WTC11 (cell line): Measurements from ENCODE around the gene SHOC1. TPM values are rescaled to one million over a fixed set of nuclear protein-coding genes. Genes with fewer than 3 reads are reported as not detected.

Experiments
- ATAC-seq: fragments of 200-7000 bp; cut with Tn5 transposase; 2 replicates; pipeline ENCODE4 v1.10.0; 2021; ENCODE audit warnings: mild to moderate bottlenecking, moderate library complexity
- CTCF ChIA-PET: fragments of 300-600 bp; sonication (Branson Sonifier 250); formaldehyde crosslinking; loops from one replicate; lab custom pipeline; 2021; ENCODE audit warnings: antibody characterized with exemption; lab: Charles Lee
- POLR2A ChIA-PET: fragments of 350-600 bp; sonication (Branson Sonifier 250); formaldehyde crosslinking; loops from one replicate; lab custom pipeline; 2021; ENCODE audit warnings: antibody characterized with exemption; lab: Charles Lee
- DNase-seq: peaks from one replicate; pipeline ENCODE4 v3.0.0; 2021; ENCODE audit warnings: low spot score
- H3K27ac Mint-ChIP-seq: 2 replicates; pipeline ENCODE4 v1.8.0; 2021; ENCODE audit warnings: mixed read lengths
- H3K27me3 Mint-ChIP-seq: 2 replicates; pipeline ENCODE4 v1.8.0; 2021; ENCODE audit warnings: low read depth, mild to moderate bottlenecking, moderate library complexity, mixed read lengths
- H3K36me3 Mint-ChIP-seq: 2 replicates; pipeline ENCODE4 v1.8.0; 2021; ENCODE audit warnings: mixed read lengths
- H3K4me1 Mint-ChIP-seq: 2 replicates; pipeline ENCODE4 v1.8.0; 2022; ENCODE audit warnings: mixed read lengths
- H3K4me3 Mint-ChIP-seq: 2 replicates; pipeline ENCODE4 v1.8.0; 2021; ENCODE audit warnings: mild to moderate bottlenecking, moderate library complexity, mixed read lengths
- H3K9me3 Mint-ChIP-seq: 2 replicates; pipeline ENCODE4 v1.8.0; 2021; ENCODE audit warnings: mixed read lengths
- CBFB ChIP-seq: sonication (generic); formaldehyde crosslinking; IDR thresholded peaks from 2 replicates; pipeline ENCODE4 v1.8.1; 2022; ENCODE audit warnings: mild to moderate bottlenecking, low read depth, missing genetic modification reagents
- CREM ChIP-seq: sonication (generic); formaldehyde crosslinking; IDR thresholded peaks from 2 replicates; pipeline ENCODE4 v1.8.1; 2022; ENCODE audit warnings: mild to moderate bottlenecking, missing genetic modification reagents, moderate library complexity
- FOXK1 ChIP-seq: sonication (generic); formaldehyde crosslinking; IDR thresholded peaks from 2 replicates; pipeline ENCODE4 v1.8.0; 2022; ENCODE audit warnings: mild to moderate bottlenecking, moderate library complexity, missing genetic modification reagents
- GTF2I ChIP-seq: fragments of 250-450 bp; sonication (Bioruptor Pico); conservative IDR thresholded peaks from 2 replicates; pipeline ENCODE4 v1.4.0; 2021; ENCODE audit warnings: mild to moderate bottlenecking
- NFATC4 ChIP-seq: fragments of 250-450 bp; sonication (Bioruptor Pico); IDR thresholded peaks from 2 replicates; pipeline ENCODE4 v1.9.0; 2021; ENCODE audit warnings: mild to moderate bottlenecking
- RORB ChIP-seq: fragments of 250-450 bp; sonication (Bioruptor Pico); IDR thresholded peaks from 2 replicates; pipeline ENCODE4 v1.9.0; 2021; ENCODE audit warnings: mild to moderate bottlenecking
- TEAD1 ChIP-seq: sonication (generic); formaldehyde crosslinking; IDR thresholded peaks from 2 replicates; pipeline ENCODE4 v1.8.0; 2022; ENCODE audit warnings: mild to moderate bottlenecking, missing genetic modification reagents
- ZNF423 ChIP-seq: fragments of 250-450 bp; sonication (Bioruptor Pico); IDR thresholded peaks from 2 replicates; pipeline ENCODE4 v2.1.2; 2022; ENCODE audit warnings: mild to moderate bottlenecking, moderate library complexity
- ZNF671 ChIP-seq: fragments of 250-450 bp; sonication (Bioruptor Pico); IDR thresholded peaks from 2 replicates; pipeline ENCODE4 v1.8.0; 2021; ENCODE audit warnings: mild to moderate bottlenecking
- total RNA-seq: library from RNA; stranded (reverse); gene quantifications from 3 replicates; pipeline ENCODE4 v1.2.3, GENCODE V29; 2021
- TF ChIP-seq, protein P1 (sequence below): sonication (generic); formaldehyde crosslinking; conservative IDR thresholded peaks from 2 replicates; pipeline ENCODE4 v1.8.1; 2022; ENCODE audit warnings: mild to moderate bottlenecking, missing genetic modification reagents
- TF ChIP-seq, protein P2 (sequence below): sonication (generic); formaldehyde crosslinking; IDR thresholded peaks from 2 replicates; pipeline ENCODE4 v1.8.0; 2022; ENCODE audit warnings: mild to moderate bottlenecking, missing genetic modification reagents
- TF ChIP-seq, protein P3 (sequence below): sonication (generic); formaldehyde crosslinking; IDR thresholded peaks from 2 replicates; pipeline ENCODE4 v1.8.1; 2023; ENCODE audit warnings: mild to moderate bottlenecking, missing genetic modification reagents, moderate library complexity
- TF ChIP-seq, protein P4 (sequence below): sonication (generic); formaldehyde crosslinking; IDR thresholded peaks from 2 replicates; pipeline ENCODE4 v1.8.0; 2022; ENCODE audit warnings: mild to moderate bottlenecking, missing genetic modification reagents
- TF ChIP-seq, protein P5 (sequence below): sonication (generic); formaldehyde crosslinking; IDR thresholded peaks from 2 replicates; pipeline ENCODE4 v1.8.0; 2022; ENCODE audit warnings: mild to moderate bottlenecking, missing genetic modification reagents
- TF ChIP-seq, protein P6 (sequence below): sonication (generic); formaldehyde crosslinking; IDR thresholded peaks from 2 replicates; pipeline ENCODE4 v1.8.1; 2023; ENCODE audit warnings: mild to moderate bottlenecking, missing genetic modification reagents
- TF ChIP-seq, protein P7 (sequence below): sonication (generic); formaldehyde crosslinking; IDR thresholded peaks from 2 replicates; pipeline ENCODE4 v1.8.1; 2022; ENCODE audit warnings: mild to moderate bottlenecking, moderate library complexity, missing genetic modification reagents
- TF ChIP-seq, protein P8 (sequence below): sonication (generic); formaldehyde crosslinking; IDR thresholded peaks from 2 replicates; pipeline ENCODE4 v1.8.1; 2022; ENCODE audit warnings: missing genetic modification reagents, borderline replicate concordance

The SHOC1 gene
- total RNA-seq, 1 experiment from 2014 or later, result not detected

DNA sequence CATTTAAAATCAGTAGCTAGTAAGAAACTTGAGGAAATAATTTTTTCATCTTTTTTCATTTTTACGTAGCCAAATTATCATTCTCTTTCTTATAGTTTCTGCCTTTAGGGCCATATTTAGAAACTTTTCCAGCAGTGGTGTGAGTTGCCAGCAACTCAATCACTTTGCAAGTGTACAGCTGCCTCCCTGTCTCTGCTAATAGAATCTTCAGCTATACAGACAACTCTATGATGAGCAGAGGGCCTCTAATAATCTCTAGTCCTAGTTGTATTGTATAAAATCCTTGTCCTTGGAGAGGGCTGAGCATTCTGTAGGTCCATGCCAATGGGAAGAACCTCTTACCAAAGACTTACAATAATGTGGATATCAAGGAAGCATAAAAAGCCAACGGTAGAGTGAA lies 11.5 kb upstream of the SHOC1 start:
- Mint-ChIP-seq H3K9me3 (no peaks in the 10 kb centered on the region), H3K27ac (no peak overlapping the region), H3K4me1 (peaks cover 6% of the 10 kb centered on the region), H3K36me3 (no peaks in the 10 kb centered on the region), H3K27me3 (no peaks in the 10 kb centered on the region), H3K4me3 (no peak overlapping the region)
- TF ChIP-seq, protein P1, sequence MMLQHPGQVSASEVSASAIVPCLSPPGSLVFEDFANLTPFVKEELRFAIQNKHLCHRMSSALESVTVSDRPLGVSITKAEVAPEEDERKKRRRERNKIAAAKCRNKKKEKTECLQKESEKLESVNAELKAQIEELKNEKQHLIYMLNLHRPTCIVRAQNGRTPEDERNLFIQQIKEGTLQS (CRISPR knock-in tag), result no peak
- TF ChIP-seq, protein P2, sequence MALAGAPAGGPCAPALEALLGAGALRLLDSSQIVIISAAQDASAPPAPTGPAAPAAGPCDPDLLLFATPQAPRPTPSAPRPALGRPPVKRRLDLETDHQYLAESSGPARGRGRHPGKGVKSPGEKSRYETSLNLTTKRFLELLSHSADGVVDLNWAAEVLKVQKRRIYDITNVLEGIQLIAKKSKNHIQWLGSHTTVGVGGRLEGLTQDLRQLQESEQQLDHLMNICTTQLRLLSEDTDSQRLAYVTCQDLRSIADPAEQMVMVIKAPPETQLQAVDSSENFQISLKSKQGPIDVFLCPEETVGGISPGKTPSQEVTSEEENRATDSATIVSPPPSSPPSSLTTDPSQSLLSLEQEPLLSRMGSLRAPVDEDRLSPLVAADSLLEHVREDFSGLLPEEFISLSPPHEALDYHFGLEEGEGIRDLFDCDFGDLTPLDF (CRISPR knock-in tag), result no peak
- TF ChIP-seq, protein P3, sequence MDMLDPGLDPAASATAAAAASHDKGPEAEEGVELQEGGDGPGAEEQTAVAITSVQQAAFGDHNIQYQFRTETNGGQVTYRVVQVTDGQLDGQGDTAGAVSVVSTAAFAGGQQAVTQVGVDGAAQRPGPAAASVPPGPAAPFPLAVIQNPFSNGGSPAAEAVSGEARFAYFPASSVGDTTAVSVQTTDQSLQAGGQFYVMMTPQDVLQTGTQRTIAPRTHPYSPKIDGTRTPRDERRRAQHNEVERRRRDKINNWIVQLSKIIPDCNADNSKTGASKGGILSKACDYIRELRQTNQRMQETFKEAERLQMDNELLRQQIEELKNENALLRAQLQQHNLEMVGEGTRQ (CRISPR knock-in tag), result no peak
- TF ChIP-seq, protein P4, sequence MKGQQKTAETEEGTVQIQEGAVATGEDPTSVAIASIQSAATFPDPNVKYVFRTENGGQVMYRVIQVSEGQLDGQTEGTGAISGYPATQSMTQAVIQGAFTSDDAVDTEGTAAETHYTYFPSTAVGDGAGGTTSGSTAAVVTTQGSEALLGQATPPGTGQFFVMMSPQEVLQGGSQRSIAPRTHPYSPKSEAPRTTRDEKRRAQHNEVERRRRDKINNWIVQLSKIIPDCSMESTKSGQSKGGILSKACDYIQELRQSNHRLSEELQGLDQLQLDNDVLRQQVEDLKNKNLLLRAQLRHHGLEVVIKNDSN (CRISPR knock-in tag), result no peak
- no peak for TF ChIP-seq ZNF423 (CRISPR knock-in tag)
- TF ChIP-seq CBFB (CRISPR knock-in tag), result no peak
- no peak for TF ChIP-seq RORB (CRISPR knock-in tag)
- no peak for TF ChIP-seq ZNF671
- TF ChIP-seq CREM (CRISPR knock-in tag), result no peak
- TF ChIP-seq, protein P5, sequence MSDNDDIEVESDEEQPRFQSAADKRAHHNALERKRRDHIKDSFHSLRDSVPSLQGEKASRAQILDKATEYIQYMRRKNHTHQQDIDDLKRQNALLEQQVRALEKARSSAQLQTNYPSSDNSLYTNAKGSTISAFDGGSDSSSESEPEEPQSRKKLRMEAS (CRISPR knock-in tag), result no peak
- ChIA-PET CTCF (no interaction called here), POLR2A (no interaction called here)
- no peak for DNase-seq
- ATAC-seq, result no peak

DNA sequence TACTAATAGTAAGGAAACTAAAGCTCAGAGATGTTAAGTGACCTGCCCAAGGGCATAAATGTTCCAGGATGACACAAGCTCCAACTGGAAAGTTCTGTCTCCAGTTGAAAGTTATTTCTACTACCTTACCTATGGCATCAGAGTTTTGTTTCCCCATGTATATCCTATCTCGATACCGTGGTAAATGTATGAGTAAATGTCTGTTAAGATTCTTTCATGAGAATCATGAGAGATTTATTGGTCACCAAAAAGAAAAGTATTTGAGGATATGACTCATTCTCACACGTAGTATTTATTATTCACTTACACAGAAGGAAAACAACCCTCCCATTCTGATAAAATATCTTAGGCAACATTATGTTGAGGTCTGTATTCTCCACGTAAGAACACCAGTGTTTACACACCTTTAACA lies 11.1 kb upstream of the SHOC1 start:
- H3K27ac Mint-ChIP-seq, result no peak overlapping the region
- H3K4me1 Mint-ChIP-seq, result peaks cover 5% of the 10 kb centered on the region
- no peak for DNase-seq
- ChIA-PET CTCF (no interaction called here), POLR2A (no interaction called here)
- no peak for ATAC-seq
- H3K27me3 Mint-ChIP-seq, result no peaks in the 10 kb centered on the region
- H3K4me3 Mint-ChIP-seq, result no peak overlapping the region
- no peaks in the 10 kb centered on the region for H3K9me3 Mint-ChIP-seq
- TF ChIP-seq GTF2I (CRISPR knock-in tag), result no peak
- no peaks in the 10 kb centered on the region for H3K36me3 Mint-ChIP-seq

DNA sequence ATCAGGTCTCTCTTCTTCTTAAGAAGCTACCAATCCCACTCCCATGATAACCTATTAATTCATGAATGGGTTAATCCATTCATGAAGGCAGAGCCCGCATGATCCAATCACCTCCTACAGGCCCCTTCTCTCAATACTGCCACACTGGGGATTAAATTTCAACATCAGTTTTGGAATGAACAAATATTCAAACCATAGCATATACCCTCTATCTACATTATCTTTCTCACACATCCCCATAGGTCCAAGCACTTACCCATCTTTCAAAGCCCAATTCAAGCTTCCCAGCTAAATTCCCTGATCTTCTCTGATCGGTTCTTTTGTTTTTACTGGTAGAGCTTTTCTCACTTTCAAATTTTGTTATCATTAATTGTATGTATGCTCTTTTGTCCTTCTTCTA lies 10.5 kb upstream of the SHOC1 start:
- Mint-ChIP-seq H3K9me3 (no peaks in the 10 kb centered on the region), H3K27ac (no peak overlapping the region), H3K4me1 (no peaks in the 10 kb centered on the region), H3K4me3 (no peak overlapping the region), H3K36me3 (no peaks in the 10 kb centered on the region), H3K27me3 (no peaks in the 10 kb centered on the region)
- ATAC-seq (no peak), DNase-seq (no peak)
- POLR2A ChIA-PET, result no interaction called here
- TF ChIP-seq ZNF671 (no peak), FOXK1 (CRISPR knock-in tag) (no peak), NFATC4 (CRISPR knock-in tag) (no peak), TEAD1 (CRISPR knock-in tag) (no peak)
- TF ChIP-seq, protein P6, sequence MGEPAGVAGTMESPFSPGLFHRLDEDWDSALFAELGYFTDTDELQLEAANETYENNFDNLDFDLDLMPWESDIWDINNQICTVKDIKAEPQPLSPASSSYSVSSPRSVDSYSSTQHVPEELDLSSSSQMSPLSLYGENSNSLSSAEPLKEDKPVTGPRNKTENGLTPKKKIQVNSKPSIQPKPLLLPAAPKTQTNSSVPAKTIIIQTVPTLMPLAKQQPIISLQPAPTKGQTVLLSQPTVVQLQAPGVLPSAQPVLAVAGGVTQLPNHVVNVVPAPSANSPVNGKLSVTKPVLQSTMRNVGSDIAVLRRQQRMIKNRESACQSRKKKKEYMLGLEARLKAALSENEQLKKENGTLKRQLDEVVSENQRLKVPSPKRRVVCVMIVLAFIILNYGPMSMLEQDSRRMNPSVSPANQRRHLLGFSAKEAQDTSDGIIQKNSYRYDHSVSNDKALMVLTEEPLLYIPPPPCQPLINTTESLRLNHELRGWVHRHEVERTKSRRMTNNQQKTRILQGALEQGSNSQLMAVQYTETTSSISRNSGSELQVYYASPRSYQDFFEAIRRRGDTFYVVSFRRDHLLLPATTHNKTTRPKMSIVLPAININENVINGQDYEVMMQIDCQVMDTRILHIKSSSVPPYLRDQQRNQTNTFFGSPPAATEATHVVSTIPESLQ (CRISPR knock-in tag), result no peak
- TF ChIP-seq, protein P7, sequence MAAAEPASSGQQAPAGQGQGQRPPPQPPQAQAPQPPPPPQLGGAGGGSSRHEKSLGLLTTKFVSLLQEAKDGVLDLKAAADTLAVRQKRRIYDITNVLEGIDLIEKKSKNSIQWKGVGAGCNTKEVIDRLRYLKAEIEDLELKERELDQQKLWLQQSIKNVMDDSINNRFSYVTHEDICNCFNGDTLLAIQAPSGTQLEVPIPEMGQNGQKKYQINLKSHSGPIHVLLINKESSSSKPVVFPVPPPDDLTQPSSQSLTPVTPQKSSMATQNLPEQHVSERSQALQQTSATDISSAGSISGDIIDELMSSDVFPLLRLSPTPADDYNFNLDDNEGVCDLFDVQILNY (CRISPR knock-in tag), result no peak
- TF ChIP-seq, protein P8, sequence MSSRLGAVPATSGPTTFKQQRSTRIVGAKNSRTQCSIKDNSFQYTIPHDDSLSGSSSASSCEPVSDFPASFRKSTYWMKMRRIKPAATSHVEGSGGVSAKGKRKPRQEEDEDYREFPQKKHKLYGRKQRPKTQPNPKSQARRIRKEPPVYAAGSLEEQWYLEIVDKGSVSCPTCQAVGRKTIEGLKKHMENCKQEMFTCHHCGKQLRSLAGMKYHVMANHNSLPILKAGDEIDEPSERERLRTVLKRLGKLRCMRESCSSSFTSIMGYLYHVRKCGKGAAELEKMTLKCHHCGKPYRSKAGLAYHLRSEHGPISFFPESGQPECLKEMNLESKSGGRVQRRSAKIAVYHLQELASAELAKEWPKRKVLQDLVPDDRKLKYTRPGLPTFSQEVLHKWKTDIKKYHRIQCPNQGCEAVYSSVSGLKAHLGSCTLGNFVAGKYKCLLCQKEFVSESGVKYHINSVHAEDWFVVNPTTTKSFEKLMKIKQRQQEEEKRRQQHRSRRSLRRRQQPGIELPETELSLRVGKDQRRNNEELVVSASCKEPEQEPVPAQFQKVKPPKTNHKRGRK (CRISPR knock-in tag), result no peak
- TF ChIP-seq, protein P3 (CRISPR knock-in tag), result no peak
- CTCF ChIA-PET, result no interaction called here
